Activated CD4-positive, alpha-beta T cell treated with anti-CD3 and anti-CD28 coated beads for 24 hours (primary cell): ENCODE results near the gene TBC1D9.
"Not testable (repeated sequence)": the region's sequence is repeated elsewhere in the genome, so short reads cannot be mapped to it uniquely, and the experiment has no call there.

Experiments
- DNase-seq, 2 donors: peaks; one replicate each; pipeline ENCODE4 v3.0.0-alpha.2; 2020; ENCODE audit warnings: low read depth in 2 of 2

The TBC1D9 gene

DNA sequence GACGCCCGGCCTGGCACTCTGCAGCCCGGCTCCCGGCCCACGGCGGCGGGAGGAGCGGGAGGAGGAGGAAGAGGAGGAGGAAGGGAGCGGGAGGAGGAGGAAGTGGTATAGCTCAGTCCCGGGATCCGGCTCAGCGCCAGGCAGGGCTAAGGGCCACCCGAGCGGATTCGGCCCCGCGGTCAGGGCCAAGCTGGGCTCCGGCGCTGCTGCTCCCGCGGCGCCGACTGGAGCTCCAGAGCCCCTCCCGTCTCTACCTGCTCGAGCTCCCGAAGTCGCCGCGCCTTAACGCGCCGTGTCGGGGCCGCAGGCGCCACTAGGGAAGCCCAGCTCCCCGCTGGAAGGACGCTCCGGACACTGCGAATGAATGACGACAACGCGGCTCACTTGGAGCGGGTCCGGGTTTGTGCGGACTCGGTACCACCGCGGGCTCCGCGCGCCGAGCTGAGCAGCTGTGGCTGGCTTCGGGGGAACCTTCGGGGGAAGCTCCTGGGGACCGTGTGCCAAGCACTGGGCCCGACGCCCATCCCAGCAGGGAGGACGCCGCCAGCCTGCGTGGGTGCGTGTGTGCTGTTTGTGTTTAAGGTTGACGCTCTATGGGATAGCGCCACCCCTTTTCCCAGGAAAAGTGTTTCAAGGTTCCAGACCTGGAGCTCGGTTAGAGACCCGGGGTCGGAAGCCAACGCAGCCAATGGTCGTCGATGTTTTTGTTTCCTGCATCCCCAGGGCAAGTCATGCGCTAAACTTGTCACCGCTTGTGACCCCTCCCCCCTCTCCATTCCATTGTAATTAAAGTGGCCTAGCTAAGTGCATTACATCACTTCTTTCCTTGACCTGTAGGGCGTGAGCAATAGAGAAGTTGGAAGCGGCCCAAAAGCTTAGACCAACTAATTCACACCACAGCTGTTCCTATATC is at the start of gene TBC1D9:
Gene TBC1D9 (minus strand): TSS at position 67 of the 913 bp plus-strand sequence. CDS start 340 bp downstream, outside the sequence.
- no peak for DNase-seq

DNA sequence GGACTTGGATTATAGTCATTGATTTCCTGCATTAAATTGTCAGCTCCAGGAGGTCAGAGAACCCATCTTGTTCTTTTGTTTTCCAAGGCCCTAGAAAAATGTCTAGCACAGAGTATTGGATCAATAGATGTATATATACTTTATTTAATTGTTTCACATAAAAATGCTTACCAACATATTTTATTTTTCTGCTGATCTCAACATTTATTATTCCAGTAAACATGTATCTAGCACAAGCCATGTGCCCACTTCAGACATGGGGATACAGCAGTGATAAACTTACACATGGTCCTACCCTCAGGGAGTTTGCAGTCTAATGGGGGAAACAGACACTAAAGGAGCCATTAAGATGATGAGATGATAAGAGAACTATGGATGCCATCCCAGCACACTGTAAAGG is 49.1 kb upstream of the TBC1D9 start:
- no peak for DNase-seq

DNA sequence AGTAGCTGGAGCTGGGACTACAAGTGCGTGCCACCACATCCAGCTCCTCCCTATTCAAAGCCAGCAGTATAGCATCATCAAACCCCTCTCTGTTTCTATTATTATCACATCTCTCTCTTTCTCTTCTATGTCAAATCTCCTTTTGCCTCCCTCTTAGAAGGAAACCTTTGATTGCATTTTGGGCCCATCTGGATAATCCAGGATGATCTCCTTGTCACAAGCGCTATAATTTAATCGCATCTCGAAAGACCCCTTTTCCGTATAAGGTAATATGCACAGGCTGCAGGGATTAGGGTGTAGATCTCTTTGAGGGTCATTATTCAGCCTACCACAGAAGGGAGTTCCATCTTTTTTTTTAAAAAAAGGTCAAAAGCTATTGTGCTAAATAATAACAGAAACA is 46.4 kb upstream of the TBC1D9 start:
- no peak for DNase-seq

DNA sequence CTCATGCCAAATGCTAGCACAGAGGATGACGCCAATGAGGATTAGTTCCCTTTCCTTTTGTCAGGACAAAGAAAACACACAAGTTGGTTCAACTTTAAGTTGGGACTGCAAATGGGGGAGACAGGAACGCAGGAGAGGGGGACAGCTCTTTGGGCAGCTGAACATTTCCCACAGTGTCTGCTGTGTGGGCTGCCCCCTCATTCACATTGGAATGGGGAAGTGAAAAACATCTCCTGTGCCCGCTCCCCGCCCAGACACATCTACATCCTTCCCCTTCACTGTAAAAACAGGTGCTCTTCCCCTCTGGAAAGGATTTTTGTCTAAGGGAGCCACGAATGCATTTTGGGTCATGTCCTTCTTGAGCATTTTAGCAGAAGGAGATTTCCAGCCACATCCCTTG is 44.5 kb upstream of the TBC1D9 start:
- DNase-seq, result no peak

DNA sequence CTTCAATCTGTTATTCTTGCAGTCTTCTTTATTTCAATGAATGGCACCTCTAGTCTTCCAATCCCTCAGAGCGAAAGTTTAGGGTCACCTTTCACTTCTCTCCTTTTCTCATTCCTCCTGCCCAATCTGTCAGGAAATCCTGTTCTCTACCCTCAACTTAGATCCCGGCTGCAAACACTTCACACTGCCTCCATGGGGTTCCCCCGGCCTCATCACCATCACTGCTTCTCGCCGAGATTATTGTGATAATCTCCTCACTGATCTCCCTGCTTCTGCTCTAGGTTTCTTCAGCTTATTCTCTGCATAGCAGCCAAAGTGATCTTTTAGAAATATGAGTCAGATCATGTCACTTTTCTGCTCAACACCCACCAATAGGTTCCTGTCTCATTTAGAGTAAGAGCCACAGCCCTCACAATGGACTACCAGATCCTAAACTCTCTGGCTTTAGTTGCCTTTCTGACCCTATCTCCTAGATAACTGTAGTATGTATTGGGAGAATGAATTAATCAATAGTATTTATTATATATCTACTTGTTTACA is 43.6 kb upstream of the TBC1D9 start:
- no peak for DNase-seq

DNA sequence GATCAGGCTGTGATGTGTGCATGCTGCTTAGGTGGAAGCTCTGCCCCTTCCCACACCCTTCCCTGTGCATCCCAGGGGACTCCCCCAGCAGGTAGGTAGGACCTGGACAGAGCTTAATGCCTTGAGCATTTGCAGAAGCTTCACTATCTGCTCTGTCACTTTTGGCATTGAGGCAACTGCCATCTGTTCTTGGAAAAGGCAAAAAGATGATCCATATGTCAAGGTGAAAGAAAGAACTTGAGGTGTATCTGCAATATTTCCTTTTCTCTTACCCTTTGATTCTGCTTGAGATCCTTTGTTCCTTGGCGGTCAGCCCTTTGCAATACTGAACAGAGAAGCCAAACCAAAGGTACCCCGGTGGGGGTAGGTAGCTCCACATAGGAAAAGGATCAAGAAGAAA is 37.1 kb upstream of the TBC1D9 start:
- DNase-seq, result no peak

DNA sequence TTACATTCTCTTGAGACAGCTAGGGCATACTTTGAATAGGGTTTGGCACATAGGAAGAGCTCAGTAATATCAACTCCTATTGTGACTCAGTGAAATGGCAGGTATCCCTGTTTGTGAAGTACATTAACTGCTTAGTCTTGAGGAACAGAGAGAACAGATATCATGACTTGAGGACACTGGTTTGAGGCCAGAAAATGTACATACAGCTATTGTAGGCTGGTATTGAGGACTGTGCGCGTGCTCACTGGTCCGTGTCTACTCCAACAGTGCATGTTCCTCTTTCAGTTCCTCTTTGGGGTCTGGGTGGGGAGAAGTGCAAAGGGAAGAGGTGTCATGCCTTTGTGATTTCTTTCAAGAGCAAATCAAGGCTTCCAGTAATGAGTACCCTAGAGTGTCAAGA is 34.6 kb upstream of the TBC1D9 start:
- no peak for DNase-seq

DNA sequence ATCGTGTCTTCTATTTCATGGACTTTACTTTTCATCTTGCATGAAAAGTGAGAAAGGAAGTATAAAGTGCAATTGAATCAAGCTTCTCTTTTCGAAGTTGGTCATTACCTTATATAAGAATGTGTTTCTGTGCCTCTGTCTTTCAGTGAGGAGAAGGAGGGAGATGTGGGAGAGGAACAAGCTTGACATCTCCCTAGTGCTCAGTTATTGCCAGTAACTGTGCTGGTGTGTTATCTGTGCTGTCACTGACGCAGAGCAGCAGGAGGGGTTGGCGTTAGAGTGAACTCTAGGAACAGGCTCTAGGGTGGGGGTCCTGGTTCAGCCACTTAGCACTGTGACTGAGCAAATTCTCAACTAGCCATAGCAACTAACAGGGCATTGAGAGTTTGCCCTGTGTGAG is 34.0 kb upstream of the TBC1D9 start:
- DNase-seq, result no peak

DNA sequence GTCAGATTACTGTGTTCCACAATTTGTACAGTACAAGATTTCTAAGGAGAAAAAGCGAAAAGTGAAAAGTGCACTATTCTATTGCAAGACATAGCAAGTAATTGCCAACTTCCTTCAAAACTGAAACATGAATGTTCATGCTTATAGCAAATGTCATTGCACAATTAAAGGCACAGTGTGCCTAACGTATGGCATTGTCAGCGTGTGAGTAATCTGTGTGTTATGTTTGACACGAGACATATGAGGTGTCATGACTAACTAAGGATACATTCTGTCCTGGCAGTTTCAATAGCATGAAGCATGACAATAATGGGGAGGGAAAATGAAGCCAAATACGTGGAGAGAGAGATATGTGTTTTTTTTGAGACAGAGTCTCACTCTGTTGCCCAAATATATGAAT is 33.6 kb upstream of the TBC1D9 start:
- DNase-seq, result no peak

DNA sequence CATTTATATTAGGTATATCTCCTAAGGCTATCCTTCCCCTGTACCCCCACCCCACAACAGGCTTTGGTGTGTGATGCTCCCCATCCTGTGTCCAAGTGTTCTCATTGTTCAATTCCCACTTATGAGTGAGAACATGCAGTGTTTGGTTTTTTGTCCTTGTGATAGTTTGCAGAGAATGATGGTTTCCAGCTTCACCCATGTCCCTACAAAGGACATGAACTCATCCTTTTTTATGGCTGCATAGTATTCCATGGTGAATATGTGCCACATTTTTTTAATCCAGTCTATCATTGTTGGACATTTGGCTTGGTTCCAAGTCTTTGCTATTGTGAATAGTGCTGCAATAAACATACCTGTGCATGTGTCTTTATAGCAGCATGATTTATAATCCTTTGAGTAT is 26.6 kb upstream of the TBC1D9 start:
- DNase-seq, result not testable (repeated sequence)

DNA sequence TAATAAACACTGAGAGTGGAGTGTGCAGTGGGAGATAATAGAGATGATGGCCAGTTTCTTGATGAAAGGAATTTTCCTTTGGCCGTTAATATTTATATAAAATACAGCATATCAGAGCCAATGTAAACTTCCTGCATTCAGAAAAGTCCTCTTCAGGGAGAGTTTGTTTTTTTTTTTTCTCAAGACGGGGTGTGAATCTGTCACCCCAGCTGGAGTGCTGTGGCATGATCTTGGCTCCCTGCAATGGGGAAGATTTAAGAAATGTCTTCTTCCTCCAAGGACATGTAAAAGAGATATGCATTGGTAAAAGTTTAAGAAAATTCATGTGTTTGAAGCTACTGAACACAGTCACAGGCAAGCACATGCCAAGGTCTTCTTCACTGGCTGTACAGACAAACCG is 25.4 kb upstream of the TBC1D9 start:
- DNase-seq, result no peak

DNA sequence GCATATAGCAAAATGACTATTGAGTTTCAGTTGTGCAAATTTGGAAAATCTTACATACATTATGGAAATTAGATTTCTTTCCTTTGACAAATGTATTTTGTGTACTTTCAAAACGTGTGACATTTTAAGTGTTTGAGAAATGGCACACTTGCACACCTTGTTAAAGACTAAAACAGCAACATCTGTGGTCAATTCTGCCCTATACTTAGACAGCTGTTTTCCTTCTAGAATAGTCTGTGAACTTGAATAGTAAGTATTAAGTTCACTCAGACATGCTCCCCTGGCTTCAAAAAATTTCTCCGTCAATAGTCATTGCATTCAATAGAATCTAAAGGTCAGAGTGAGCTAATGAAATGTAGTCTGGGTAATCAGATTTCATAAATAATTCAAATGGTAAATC is 21.7 kb upstream of the TBC1D9 start:
- DNase-seq, result no peak

DNA sequence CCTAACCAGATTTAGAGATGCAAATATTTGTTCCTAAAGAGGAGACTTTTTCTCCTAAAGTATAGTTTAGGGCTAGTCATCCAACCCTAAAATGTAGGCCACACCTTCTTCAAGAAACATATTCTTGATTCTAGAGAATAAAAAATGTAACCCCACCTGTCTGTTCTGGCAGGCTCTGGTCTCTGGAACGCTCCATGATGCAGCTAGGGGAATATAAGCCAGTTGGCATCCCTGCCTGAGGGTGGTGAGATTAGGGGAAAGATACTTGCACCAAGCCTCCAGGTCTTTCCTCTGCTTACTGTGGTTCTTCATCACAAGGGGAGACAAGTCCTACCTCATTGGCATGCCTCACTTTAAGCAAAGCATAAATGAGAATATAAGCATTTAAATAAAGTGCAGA is 21.2 kb upstream of the TBC1D9 start:
- no peak for DNase-seq

DNA sequence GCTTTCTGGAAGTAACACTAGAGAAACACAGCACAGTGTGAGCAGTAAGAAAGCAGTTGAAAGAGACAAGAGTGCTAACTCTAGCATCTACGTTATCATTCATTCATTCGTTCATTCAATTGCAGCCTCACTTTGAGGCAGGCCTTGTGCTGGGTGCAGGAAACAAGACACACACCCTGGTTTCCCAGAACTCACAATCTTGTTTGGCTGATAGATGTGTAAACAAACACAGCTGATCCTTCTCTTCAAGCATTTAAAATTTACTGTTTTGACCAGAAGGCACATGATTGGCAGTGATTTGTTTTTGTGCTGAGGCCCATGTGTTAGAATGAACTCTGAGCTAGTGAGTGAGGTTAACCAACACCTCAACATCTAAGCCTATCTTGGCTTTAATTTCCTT is 20.4 kb upstream of the TBC1D9 start:
- no peak for DNase-seq

DNA sequence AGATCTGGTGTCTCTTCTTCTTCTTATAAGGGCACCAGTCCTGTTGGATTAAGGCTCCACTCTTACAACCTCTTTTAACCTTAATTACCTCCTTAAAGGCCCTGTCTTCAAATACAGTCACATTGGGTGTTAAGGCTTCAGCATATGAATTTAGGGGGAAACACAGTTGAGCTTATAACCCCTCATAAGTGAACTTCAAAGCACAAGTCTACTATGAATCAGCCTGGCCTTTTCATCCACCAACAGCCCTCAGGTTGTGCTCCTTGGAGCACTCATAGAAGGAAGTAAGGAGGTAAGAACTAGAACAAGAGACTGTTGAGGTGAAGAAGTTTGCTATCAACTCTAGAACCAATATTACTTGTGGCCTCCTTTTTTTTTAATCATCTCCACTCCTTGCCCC is 18.8 kb upstream of the TBC1D9 start:
- DNase-seq, result no peak

DNA sequence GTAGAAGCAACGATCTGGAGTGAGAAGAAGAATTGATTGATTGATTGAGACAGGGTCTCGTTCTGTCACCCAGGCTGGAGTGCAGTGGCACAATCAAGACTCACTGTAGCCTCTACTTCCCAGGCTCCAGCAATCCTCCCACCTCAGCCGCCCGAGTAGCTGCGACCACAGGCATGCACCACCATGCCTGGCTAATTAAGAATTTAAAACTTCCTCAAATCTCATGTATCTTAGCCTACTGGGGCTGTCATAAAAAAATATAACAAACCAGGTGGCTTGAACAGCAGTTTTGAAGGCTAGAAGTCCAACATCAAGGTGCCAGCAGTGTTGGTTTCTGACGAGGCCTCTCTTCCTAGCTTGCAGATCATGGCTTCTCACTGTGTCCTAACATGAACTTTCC is 18.3 kb upstream of the TBC1D9 start:
- no peak for DNase-seq

DNA sequence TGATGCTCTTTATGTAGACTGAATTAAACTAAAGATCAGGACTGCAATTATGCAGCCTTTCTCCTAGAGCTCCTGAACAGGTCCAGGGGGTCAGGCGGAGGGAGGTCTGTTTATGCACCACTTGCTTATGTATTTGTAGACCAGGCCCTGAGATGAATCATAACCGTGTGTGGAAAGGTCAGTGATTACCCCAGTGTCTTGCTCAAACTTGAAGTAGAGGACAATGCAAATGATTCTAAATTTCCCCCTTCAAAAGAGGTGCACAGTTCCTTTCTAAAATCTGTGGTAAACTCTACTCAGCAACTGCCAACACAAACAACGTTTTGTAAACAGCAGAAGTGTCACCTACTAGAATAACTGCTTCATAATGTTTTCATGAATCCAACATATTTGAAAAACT is 13.0 kb upstream of the TBC1D9 start:
- no peak for DNase-seq

DNA sequence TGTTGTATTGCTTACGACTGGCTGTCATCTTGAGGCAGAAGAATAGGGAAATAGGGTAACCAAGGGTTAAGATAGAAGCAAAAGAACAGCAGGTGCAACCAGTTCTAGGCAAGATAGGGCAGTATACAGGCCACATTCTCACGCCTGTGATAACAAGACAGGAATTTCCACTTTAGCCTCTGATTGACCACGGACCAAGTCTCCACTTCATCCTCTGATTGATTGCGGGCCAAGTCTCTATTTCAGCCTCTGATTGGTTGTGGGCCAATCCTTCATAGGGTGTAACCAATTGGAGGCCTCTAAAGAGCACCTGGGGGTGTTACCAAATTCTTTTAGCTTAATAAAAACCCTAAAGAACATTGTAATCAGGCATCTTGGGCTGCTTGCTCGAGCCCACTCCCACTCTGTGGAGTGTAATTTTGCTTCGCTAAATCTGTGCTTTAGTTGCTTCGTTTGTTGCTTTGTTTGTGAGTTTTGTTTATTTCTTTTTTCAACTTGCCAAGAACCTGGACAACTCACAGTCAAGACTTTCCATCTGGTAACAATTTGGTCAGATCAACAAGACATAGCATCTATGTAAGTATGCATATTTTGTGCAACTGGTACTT is 8.7 kb upstream of the TBC1D9 start:
- no peak for DNase-seq

DNA sequence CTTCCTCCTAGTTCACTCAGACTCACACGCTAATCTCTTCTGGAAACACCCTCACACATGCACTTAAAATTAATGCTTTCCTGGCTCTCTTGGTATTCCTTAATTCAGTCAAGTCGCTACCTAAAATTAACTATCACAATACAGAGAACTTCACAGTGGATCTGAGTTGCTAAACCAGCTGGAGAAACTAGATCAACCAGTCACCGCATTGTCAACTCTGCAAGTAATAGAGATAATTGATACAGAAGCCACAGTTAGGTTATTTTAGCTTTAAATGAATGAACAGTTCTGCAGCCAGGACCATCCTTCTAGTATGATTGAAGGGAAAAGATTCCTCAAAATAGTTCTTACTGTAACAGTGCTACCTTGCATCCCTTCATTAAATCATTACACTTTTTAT is 6.0 kb upstream of the TBC1D9 start:
- DNase-seq, result no peak

DNA sequence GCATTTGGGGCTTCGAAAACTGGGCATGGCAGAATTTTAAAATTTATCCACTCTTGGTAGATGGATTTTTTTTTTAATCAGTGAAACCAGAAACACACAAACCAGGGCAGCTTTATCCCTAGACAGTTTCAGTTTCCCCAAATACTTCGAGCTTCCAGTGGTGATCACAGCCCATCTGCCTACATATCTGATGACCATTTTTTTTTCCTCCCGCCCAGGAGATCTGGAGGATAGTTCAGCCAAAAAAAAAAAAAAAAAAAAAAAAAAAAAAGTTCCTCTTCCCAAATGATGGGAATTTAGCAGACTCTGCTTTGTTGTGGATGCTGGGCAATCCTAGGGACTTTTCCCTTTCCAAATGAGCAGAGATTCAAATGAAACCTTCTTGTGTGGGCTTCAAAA is 1.0 kb upstream of the TBC1D9 start:
- DNase-seq, result no peak

DNA sequence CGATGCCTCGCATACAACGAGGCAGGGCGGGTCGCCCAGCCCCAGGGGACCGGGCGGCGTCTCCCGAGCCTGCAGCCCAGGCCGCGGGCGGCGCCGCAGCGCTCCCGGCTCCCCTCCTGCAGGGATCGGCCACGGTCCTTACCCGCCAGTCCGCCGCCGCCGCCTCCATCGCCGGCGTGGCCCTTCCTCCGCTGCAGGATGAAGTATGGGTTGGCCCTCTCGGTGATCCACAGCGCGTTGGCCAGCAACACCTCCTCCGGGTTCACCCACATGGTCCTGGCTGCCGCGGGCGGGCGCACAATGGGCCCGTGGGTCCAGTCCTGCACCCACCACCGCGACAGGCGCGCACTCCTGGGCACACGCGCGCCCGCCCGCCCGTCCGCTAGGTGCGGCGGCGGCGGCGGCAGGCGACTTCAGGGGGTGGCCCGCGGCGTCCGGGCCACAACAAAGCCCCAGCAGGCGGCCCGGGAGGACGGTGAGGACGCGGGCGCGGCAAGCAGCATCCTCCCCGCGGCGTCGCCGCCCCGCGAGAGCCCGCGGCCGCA is 339 bp downstream of the TBC1D9 start:
- DNase-seq, result no peak

DNA sequence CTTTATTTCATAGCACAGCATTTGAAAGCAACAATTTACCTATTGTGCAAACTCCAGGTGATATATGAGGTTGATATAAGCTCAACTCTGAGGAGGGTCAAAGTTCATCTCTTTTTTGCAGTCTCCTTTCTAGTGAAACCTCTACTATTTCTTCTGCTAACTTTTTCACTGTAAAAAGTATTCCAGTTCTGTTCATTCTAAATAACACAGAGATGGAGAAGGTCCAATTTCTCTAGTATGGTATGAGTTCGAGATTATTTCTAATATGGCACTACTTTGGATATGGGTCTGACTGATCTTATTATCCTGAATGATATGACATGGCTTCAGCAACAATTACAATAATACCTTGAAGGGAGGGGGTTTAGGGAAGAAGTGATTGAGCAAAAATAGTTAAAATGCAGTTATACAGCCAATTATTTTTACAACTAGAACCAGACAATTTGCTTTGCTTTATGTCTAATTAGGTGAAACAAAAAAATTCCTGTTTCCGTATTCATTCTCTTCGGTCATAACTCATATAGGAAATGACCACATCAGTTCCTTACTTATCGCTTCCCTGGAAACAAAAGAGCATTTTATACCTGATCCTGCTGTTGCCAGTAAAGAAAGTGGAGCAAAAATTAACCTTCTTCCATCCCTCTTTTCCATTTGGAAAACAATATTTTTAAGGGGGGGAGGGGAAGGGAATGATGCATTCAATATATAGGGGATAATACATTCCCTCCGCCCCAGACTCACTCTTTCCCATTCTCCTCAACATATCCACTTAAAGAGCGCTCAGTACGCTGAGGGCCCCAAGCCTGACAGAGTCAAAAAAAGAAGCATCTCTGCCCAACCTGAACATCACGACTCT is 1.0 kb downstream of the TBC1D9 start:
- DNase-seq, result no peak
